ENCODE results near the gene EPB41L1. TPM values are rescaled to one million over a fixed set of nuclear protein-coding genes. Genes with fewer than 3 reads are reported as not detected.

EPB41L1 gene
- total RNA-seq, 1 donor from 2014 or later = 0.09 TPM

GRCh38 chr20:36267605-36268381, 113.3 kb downstream of the EPB41L1 start:
- H3K9me3 Mint-ChIP-seq = no peaks in the 10 kb centered on the region
- H3K36me3 Mint-ChIP-seq (ENCODE audit: low read depth) = no peaks in the 10 kb centered on the region
- DNase-seq = peak; percentile 63
- H3K4me3 Mint-ChIP-seq = no peak overlapping the region
- intact Hi-C loops (cut with micrococcal nuclease) = no loop called here
- H3K4me1 Mint-ChIP-seq = no peaks in the 10 kb centered on the region
- H3K27ac Mint-ChIP-seq = no peak overlapping the region
- H3K27me3 Mint-ChIP-seq = no peaks in the 10 kb centered on the region

GRCh38 chr20:36268440-36269342, 114.2 kb downstream of the EPB41L1 start:
- H3K27ac Mint-ChIP-seq = no peak overlapping the region

DNA sequence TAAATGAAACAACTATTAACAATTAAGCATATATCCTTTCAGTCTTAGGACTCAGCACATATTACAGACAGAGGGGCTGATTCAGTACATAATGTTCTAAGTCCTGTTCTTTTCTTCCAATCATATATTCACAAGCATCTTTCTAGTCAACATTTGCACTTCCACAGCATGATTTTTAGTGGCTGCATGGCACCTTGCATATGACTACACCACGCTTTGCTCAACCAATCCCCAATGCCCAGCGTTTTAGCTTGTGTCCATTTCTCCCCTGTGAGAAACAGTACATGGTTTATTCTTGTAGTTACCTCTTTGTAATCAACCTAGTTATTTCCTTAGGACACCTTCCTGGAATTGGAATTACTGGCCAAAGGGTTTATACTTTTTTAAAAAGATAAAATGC, 115.0 kb downstream of the EPB41L1 start:
- Mint-ChIP-seq H3K4me3 (no peak overlapping the region), H3K27ac (no peak overlapping the region), H3K27me3 (peaks cover 3% of the 10 kb centered on the region), H3K9me3 (no peaks in the 10 kb centered on the region), H3K4me1 (no peaks in the 10 kb centered on the region), H3K36me3 (ENCODE audit: low read depth) (no peaks in the 10 kb centered on the region)
- no peak for DNase-seq
- intact Hi-C loops (cut with micrococcal nuclease) = no loop called here

More at GRCh38 chr20:36268440-36269342, 114.2 kb downstream of the EPB41L1 start:
- Mint-ChIP-seq H3K27me3 (peaks cover under 1% of the 10 kb centered on the region), H3K4me1 (no peaks in the 10 kb centered on the region), H3K4me3 (no peak overlapping the region), H3K9me3 (no peaks in the 10 kb centered on the region), H3K36me3 (ENCODE audit: low read depth) (no peaks in the 10 kb centered on the region)
- DNase-seq = no peak
- intact Hi-C loops (cut with micrococcal nuclease) = no loop called here

DNA sequence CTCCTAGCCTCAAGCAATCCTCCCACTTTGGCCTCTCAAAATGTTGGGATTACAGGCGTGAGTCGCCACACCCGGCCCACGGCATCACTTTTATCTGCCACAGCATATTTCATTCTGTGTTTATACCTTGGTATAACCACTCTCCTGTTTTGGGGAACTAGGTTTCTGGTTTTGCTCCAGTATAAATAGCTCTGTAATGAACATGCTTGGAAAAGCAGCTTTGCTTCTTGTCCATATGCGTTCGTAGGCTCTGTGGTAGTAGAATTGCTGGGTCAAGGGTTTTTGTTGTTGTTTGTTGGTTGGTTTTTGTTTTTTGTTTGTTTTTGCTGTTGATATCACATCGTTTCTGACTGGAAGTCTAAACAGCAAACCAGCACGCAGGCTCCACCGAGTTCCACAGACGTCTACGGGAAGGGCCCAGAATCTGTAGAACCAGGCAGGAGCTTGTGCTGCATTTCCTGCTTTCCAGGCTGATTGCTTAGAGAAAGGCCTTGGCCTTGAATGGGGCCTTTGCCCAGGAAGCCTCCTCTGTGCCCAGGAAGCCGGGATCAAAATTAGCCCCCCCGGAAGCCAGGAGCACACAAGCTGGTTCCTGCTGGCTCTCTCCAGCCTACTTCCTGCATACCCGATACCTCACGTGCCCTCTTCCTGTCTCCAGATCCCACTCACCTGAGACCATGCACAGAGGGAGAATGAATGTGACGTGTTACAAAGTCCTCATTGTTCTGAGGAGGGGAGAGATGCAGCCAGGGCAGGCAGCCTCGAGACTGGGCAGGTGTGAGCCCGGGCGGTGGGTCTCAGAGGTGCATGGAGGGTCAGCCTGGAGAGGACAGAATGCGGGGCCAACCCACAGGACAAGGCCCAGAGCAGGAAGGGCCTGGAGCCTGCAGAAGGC, 116.5 kb downstream of the EPB41L1 start:
- Mint-ChIP-seq H3K36me3 (ENCODE audit: low read depth) (no peaks in the 10 kb centered on the region), H3K27ac (no peak overlapping the region), H3K27me3 (peaks cover 7% of the 10 kb centered on the region), H3K4me3 (no peak overlapping the region), H3K9me3 (no peaks in the 10 kb centered on the region), H3K4me1 (no peaks in the 10 kb centered on the region)
- DNase-seq = no peak
- intact Hi-C loops (cut with micrococcal nuclease) = no loop called here

DNA sequence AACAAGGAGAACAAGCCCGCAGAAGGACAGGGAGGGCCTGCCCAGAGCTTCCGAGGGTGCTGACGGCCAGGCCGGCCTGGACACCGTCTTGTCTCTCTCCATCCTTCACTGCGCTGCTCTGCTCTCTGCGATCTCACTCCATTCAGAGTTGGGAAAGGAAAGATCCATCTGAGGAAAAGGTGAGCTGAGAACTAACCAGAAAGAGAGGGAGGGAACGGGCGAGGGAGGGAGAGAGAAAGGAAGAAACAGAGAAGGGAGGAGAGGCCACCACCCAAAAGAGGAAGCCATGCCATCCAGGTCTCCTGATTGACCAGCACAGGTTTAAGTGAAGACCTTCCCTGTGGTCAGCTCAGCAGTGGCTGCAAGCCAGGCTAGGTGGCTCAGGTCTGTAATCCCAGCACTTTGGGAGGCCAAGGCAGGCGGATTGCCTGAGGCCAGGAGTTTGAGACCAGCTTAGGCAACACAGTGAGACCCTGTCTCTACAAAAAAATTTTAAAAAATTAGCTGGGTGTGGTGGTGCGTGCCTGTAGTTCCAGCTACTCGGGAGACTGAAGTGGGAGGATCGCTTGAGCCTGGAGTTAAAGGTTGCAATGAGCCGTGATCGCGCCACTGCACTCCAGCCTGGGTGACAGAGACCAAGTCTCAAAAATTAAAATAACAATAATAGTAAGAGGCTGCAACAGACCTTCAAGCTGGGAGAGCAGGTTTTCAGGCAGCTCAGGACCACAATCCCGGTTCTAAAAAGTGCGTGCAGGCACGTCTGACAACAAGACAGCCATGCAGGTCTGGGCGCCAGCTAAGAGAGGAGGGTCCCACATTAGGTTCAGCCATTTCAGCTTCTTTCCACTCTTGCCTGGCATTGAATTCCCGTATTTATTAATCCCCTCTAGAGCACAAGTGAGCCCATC, 117.4 kb downstream of the EPB41L1 start:
- no peaks in the 10 kb centered on the region for H3K36me3 Mint-ChIP-seq (ENCODE audit: low read depth)
- intact Hi-C loops (cut with micrococcal nuclease) = no loop called here
- no peaks in the 10 kb centered on the region for H3K4me1 Mint-ChIP-seq
- peaks cover 7% of the 10 kb centered on the region for H3K27me3 Mint-ChIP-seq
- DNase-seq = no peak
- no peak overlapping the region for H3K4me3 Mint-ChIP-seq
- no peak overlapping the region for H3K27ac Mint-ChIP-seq
- H3K9me3 Mint-ChIP-seq = no peaks in the 10 kb centered on the region

DNA sequence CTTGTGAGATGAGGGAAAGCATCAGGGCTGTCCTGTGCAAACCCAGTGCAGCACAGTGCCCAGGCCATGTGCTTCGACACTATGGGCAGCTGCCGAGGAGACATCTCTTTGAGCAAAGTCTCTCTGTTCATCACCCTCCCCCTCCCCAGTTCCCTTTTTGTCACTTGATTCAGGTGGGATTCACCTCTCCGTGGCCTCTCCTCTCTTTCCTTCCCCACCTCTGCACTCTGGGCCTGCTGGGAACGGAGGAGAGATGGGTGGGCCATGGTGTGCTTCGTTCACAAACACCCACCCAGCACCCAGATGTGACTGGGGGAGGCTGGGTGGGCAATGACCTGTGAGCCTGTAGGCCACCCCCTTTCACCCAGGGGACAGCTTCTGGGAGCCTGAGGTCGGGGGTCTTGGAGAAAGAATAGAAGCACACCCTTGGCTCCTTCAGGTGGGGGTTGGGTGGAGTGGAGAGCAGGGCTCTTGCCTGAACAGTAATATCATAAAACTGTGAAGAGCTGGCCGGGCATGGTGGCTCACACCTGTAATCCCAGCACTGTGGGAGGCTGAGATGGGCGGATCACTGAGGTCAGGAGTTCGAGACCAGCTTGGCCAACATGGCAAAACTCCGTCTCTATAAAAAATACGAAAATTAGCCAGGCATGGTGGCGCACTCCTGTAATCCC, 118.1 kb downstream of the EPB41L1 start:
- no peak overlapping the region for H3K27ac Mint-ChIP-seq
- no peaks in the 10 kb centered on the region for H3K4me1 Mint-ChIP-seq
- H3K9me3 Mint-ChIP-seq = no peaks in the 10 kb centered on the region
- intact Hi-C loops (cut with micrococcal nuclease) = loop anchor here (1.0 kb wide), 1 partner anchor 167 kb away; no protein-coding TSS in a partner anchor
- H3K27me3 Mint-ChIP-seq = peaks cover 7% of the 10 kb centered on the region
- H3K4me3 Mint-ChIP-seq = no peak overlapping the region
- H3K36me3 Mint-ChIP-seq (ENCODE audit: low read depth) = no peaks in the 10 kb centered on the region
- DNase-seq = no peak

- intact Hi-C loops (cut with micrococcal nuclease) = loop anchor here (1.0 kb wide), 1 partner anchor 166 kb away; no protein-coding TSS in a partner anchor
Measured at GRCh38 chr20:36273414-36274180, 119.1 kb downstream of the EPB41L1 start.

GRCh38 chr20:36274181-36274841, 119.8 kb downstream of the EPB41L1 start:
- H3K27me3 Mint-ChIP-seq = peaks cover 7% of the 10 kb centered on the region
- intact Hi-C loops (cut with micrococcal nuclease) = no loop called here
- H3K4me3 Mint-ChIP-seq = no peak overlapping the region
- no peak overlapping the region for H3K27ac Mint-ChIP-seq
- no peaks in the 10 kb centered on the region for H3K36me3 Mint-ChIP-seq (ENCODE audit: low read depth)
- no peaks in the 10 kb centered on the region for H3K9me3 Mint-ChIP-seq
- no peaks in the 10 kb centered on the region for H3K4me1 Mint-ChIP-seq
- no peak for DNase-seq

More at GRCh38 chr20:36273414-36274180, 119.1 kb downstream of the EPB41L1 start:
- Mint-ChIP-seq H3K4me1 (no peaks in the 10 kb centered on the region), H3K9me3 (no peaks in the 10 kb centered on the region), H3K27ac (no peak overlapping the region), H3K27me3 (peaks cover 7% of the 10 kb centered on the region), H3K4me3 (no peak overlapping the region), H3K36me3 (ENCODE audit: low read depth) (no peaks in the 10 kb centered on the region)
- no peak for DNase-seq

DNA sequence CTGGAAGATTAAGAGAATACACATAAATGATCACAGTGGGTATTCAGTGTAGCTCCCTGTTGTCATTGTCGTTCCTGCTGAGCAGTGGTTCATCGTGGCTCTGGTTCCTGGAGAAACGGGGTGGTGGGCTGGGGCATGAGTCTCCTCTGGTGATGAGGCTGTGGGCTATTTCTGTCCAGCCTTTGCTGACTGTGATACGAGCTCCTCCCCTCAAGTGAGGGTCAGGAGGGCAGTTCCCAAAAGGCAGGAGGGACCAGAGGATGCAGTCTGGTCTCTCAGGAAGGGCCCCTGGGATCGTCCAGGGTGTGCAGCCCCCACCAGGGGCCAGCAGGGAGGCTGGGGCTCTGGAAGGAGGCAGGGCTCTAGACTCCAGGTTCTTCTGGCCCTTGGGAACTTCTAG, 120.5 kb downstream of the EPB41L1 start:
- no peak for DNase-seq
- Mint-ChIP-seq H3K27me3 (peaks cover 7% of the 10 kb centered on the region), H3K36me3 (ENCODE audit: low read depth) (no peaks in the 10 kb centered on the region)

GRCh38 chr20:36275441-36276189, 121.1 kb downstream of the EPB41L1 start:
- H3K4me1 Mint-ChIP-seq = no peaks in the 10 kb centered on the region

More for the DNA sequence above, 120.5 kb downstream of the EPB41L1 start:
- Mint-ChIP-seq H3K27ac (no peak overlapping the region), H3K4me1 (no peaks in the 10 kb centered on the region), H3K9me3 (no peaks in the 10 kb centered on the region), H3K4me3 (no peak overlapping the region)
- intact Hi-C loops (cut with micrococcal nuclease) = no loop called here

GRCh38 chr20:36277546-36277945, 123.0 kb downstream of the EPB41L1 start:
- no peak overlapping the region for H3K27ac Mint-ChIP-seq
- no peaks in the 10 kb centered on the region for H3K9me3 Mint-ChIP-seq
- H3K27me3 Mint-ChIP-seq = peaks cover 11% of the 10 kb centered on the region
- H3K4me3 Mint-ChIP-seq = no peak overlapping the region
- intact Hi-C loops (cut with micrococcal nuclease) = no loop called here
- no peaks in the 10 kb centered on the region for H3K36me3 Mint-ChIP-seq (ENCODE audit: low read depth)
- no peak for DNase-seq
- H3K4me1 Mint-ChIP-seq = no peaks in the 10 kb centered on the region

More at GRCh38 chr20:36275441-36276189, 121.1 kb downstream of the EPB41L1 start:
- Mint-ChIP-seq H3K27ac (no peak overlapping the region), H3K36me3 (ENCODE audit: low read depth) (no peaks in the 10 kb centered on the region), H3K27me3 (peaks cover 7% of the 10 kb centered on the region), H3K9me3 (no peaks in the 10 kb centered on the region), H3K4me3 (no peak overlapping the region)
- no peak for DNase-seq
- intact Hi-C loops (cut with micrococcal nuclease) = no loop called here

Data from activated CD4-positive, alpha-beta T cell treated with anti-CD3 and anti-CD28 coated beads, Interleukin-2, amount 10 ng/mL, durations not matched to agents 24 days and 14 days (primary cell).